AG09319 (cell line): ENCODE data around the gene CYP2W1.
"Not testable (repeated sequence)": the region's sequence is repeated elsewhere in the genome, so short reads cannot be mapped to it uniquely, and the experiment has no call there.

Source experiments
- DNase-seq: peaks from one replicate; pipeline ENCODE4 v3.0.0-alpha.2; 2010; ENCODE audit warnings: low read depth; ENCODE audit errors: extremely low read depth
- TF ChIP-seq, protein P1 (sequence below): IDR thresholded peaks from 2 replicates; pipeline ENCODE4 v1.5.1; 2011; ENCODE audit warnings: low read depth, mild to moderate bottlenecking, inconsistent platforms, low read length, moderate library complexity

Gene CYP2W1

DNA sequence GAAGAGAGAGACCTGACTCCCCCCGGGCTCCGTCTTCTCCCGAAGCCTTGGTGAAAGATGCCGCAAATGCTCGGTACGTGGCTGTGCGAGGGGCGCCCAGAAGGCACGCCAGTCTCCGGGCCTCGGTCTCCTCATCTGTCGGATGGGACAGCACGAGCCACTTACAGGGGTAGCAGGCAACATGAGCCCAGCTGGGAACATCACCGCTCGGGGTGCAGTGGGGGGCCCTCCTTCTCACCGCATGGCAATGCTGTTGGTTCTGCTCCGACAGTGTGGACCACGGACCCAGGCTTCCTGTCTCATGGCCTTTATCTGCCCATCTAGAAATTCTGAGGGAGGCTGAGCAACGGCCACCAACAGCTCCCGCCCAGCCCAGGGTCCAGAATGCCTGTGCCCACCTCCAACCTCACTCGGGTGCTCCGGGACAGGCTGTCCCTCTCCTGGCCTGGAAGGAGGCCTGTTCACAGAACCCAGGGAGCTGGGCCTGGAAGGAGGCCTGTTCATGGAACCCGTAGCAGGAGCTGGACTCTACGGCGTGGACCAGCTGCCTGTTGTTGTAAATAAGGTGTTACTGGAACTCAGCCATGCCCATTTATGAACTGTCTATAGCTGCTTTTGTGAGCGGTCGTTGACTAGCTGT lies 44.3 kb upstream of the CYP2W1 start:
- DNase-seq, result no peak
- TF ChIP-seq, protein P1, sequence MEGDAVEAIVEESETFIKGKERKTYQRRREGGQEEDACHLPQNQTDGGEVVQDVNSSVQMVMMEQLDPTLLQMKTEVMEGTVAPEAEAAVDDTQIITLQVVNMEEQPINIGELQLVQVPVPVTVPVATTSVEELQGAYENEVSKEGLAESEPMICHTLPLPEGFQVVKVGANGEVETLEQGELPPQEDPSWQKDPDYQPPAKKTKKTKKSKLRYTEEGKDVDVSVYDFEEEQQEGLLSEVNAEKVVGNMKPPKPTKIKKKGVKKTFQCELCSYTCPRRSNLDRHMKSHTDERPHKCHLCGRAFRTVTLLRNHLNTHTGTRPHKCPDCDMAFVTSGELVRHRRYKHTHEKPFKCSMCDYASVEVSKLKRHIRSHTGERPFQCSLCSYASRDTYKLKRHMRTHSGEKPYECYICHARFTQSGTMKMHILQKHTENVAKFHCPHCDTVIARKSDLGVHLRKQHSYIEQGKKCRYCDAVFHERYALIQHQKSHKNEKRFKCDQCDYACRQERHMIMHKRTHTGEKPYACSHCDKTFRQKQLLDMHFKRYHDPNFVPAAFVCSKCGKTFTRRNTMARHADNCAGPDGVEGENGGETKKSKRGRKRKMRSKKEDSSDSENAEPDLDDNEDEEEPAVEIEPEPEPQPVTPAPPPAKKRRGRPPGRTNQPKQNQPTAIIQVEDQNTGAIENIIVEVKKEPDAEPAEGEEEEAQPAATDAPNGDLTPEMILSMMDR, result no peak

- DNase-seq, result no peak
- TF ChIP-seq, protein P1, result no peak
Observed at GRCh38 chr7:939843-940242, 43.1 kb upstream of the CYP2W1 start.

DNA sequence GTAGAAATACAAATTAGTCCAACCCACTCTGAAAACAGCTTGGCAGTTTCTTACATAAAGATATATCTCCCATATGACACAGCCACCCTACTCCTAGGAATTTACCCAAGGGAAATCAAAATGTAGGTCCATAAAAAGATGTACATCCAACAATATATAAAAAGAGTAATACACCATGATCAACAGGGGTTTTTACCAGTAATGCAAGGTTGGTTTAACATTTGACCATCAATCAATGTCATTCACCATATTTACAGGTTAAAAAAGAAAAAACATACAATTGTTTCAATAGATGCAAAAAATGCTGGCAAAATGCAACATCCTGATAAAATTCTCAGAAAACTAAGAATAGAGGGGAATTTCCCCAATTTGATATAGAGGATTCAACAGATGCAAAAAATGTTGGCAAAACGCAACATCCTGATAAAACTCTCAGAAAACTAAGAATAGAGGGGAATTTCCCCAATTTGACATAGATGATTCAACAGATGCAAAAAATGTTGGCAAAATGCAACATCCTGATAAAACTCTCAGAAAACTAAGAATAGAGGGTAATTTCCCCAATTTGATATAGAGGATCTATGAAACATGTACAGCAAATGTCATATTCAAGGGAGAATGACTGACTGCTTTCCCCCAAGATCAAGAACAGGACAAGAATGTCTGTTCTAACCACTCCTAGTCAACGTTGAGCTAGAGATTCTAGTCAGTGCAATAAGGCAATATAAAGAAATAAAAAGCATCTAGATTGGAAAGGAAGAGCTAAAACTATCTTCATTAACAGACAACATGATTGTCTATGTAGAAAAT lies 42.2 kb upstream of the CYP2W1 start:
- DNase-seq, result no peak

DNA sequence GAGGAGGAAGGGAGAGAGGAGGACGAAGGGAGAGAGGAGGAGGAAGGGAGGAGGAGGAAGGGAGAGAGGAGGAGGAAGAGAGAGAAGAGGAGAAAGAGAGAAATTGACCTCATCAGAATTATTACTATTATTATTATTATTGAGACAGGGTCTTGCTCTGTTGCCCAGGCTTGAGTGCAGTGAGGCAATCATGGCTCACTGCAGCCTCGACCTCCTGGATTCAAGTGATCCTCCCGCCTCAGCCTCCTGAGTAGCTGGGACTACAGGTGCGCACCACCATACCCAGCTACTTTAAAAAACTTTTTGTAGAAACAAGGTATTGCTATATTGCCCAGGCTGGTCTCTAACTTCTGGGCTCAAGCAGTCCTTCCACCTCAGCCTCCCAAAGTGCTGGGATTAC lies 39.2 kb upstream of the CYP2W1 start:
- DNase-seq, result not testable (repeated sequence)

More for the DNA sequence above, 42.2 kb upstream of the CYP2W1 start:
- TF ChIP-seq, protein P1, result no peak

- TF ChIP-seq, protein P1, result no peak
Observed at GRCh38 chr7:944744-945143, 38.2 kb upstream of the CYP2W1 start.

GRCh38 chr7:945147-945555 lies 37.8 kb upstream of the CYP2W1 start:
- TF ChIP-seq, protein P1, result no peak
- DNase-seq, result no peak

More at GRCh38 chr7:944744-945143, 38.2 kb upstream of the CYP2W1 start:
- DNase-seq, result no peak

DNA sequence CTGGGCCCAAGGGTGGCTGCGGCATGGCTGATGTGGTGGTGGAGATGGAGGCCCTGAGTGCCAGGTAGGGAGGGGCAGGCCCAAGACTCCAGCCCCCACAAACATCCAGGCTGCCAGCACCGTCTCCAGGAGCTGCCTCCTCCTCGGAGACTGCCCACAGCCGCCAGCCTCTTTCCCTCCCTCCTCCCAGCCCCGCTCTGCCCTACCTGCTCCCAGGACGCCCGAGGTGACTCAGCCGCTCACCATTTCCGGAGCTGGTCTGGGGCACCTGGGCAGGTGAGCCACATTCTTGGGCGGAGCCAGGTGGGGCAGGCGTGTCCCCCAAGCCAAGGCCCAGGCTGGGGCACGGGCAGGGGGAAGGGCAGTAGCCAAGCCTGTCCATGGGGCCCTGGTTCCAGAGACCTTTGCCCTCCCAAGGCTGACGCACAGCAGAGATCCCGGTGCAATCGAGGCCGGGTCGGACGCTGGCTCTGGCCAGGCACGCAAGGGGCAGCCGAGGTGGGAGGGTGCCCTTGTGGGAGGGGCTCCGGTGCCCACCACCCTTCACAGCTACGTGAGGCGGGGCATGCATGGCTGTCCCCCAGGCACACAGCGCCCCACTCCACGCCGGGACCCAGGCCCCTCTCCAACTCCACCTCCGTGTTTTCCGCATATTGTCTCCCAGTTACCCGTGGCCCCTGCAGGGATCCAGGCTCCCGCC lies 37.3 kb upstream of the CYP2W1 start:
- DNase-seq, result no peak
- TF ChIP-seq, protein P1, result no peak
